Ovary (tissue), 3 donors: Measurements from ENCODE around the gene SREBF1.

Source experiments
- CTCF ChIP-seq, 3 donors: fragments of 450-650 bp in 2 of 3; fragments of 200-600 bp in 1 of 3; IDR thresholded peaks; one replicate each; pipeline versions ENCODE4 v1.5.1 to v1.8.0; 2016 to 2022; ENCODE audit warnings: antibody characterized with exemption in 3 of 3, mild to moderate bottlenecking in 1 of 3
- EP300 ChIP-seq: sonication (generic); formaldehyde crosslinking; IDR thresholded peaks from one replicate; pipeline ENCODE4 v1.6.1; 2017; ENCODE audit warnings: antibody characterized with exemption
- POLR2A ChIP-seq: fragments of 450-650 bp; IDR thresholded peaks from one replicate; pipeline ENCODE4 v1.6.1; 2017; ENCODE audit warnings: antibody characterized with exemption, mild to moderate bottlenecking, moderate library complexity
- donor health status: DM: no; HTN: no; CAD: no.

GRCh38 chr17:17776889-17777288, 59.9 kb downstream of the SREBF1 start:
- TF ChIP-seq EP300 (no peak), CTCF (IDR thresholded peaks at IDR 0.05) (no peak), POLR2A (no peak)
